Glutamatergic neuron (in vitro differentiated cells): Measurements from ENCODE around the gene TKT. TPM values are rescaled to one million over a fixed set of nuclear protein-coding genes. Genes with fewer than 3 reads are reported as not detected.

Experiments
- DNase-seq: peaks from one replicate; pipeline ENCODE4 v3.0.0; 2022
- H3K27ac Mint-ChIP-seq: one replicate; pipeline ENCODE4 v1.8.0; 2020; ENCODE audit warnings: mild to moderate bottlenecking, mixed read lengths, inconsistent platforms; ENCODE audit not compliant: unreplicated experiment
- H3K27me3 Mint-ChIP-seq: one replicate; pipeline ENCODE4 v1.8.0; 2020; ENCODE audit warnings: mild to moderate bottlenecking, moderate library complexity, mixed read lengths, inconsistent platforms; ENCODE audit not compliant: unreplicated experiment
- H3K36me3 Mint-ChIP-seq: one replicate; pipeline ENCODE4 v1.8.0; 2020; ENCODE audit warnings: mild to moderate bottlenecking, mixed read lengths, inconsistent platforms; ENCODE audit not compliant: unreplicated experiment
- H3K4me1 Mint-ChIP-seq: one replicate; pipeline ENCODE4 v1.8.0; 2020; ENCODE audit warnings: mild to moderate bottlenecking, low read depth, mixed read lengths, inconsistent platforms; ENCODE audit not compliant: unreplicated experiment
- H3K4me3 Mint-ChIP-seq: one replicate; pipeline ENCODE4 v1.8.0; 2020; ENCODE audit warnings: mild to moderate bottlenecking, mixed read lengths, inconsistent platforms; ENCODE audit not compliant: unreplicated experiment
- H3K9me3 Mint-ChIP-seq: one replicate; pipeline ENCODE4 v1.8.0; 2020; ENCODE audit warnings: mild to moderate bottlenecking, moderate library complexity, mixed read lengths, inconsistent platforms; ENCODE audit not compliant: unreplicated experiment
- total RNA-seq: library from RNA; stranded (reverse); fragmentation: NEBNext Ultra II Directional; extraction: Animal tissue kit (Norgen Biotek cat#: 25700); gene quantifications from one replicate; pipeline ENCODE4 v1.2.1, GENCODE V29; 2021; ENCODE audit not compliant: unreplicated experiment
- TF ChIP-seq, protein P1 (sequence below): fragments of 200-600 bp; sonication (generic); IDR thresholded peaks from one replicate; pipeline ENCODE4 v1.5.0; 2021; ENCODE audit not compliant: partially characterized antibody, unreplicated experiment

Gene TKT
- total RNA-seq, 1 donor from 2014 or later: 265 TPM

DNA sequence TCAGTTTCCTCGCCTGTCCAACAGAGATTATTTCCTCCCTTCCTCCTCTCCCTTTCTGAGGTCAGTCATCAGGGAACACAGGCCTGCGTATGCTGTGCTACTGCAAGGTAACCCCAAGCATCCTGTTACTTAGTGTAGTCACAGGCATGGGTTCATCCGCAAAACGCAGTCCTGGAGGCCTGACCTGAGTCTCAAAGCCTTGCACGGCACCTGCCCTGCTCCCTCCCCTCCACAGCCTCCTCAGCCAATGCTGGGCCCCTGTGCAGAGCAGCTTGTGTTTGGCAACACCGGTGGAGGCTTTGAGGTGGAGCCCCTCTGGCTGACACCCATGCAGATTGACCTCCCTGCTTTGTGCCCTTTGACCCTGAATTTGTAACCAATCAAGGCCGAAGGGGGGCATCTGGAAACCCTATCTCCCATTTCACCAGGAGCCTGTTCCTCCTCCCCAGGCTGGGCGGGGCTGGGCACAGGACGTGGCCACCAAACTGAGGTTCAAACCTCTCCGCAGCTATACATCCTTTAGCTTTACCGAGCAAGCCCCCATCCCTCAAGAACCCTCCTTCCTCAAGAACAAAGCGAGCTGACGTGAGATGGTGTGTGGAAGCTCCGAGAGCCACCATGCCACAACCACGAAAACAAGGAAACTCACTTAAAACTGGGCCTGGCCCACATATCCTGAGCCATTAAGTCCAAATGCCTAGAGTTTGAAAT is 21.5 kb downstream of the TKT start:
- Mint-ChIP-seq H3K4me3 (no peak overlapping the region), H3K9me3 (peaks cover 12% of the 10 kb centered on the region), H3K27me3 (peaks cover 6% of the 10 kb centered on the region), H3K36me3 (peaks cover 3% of the 10 kb centered on the region), H3K4me1 (peaks cover 2% of the 10 kb centered on the region), H3K27ac (peak overlapping the region; percentile 38)
- no peak for DNase-seq
- TF ChIP-seq, protein P1, sequence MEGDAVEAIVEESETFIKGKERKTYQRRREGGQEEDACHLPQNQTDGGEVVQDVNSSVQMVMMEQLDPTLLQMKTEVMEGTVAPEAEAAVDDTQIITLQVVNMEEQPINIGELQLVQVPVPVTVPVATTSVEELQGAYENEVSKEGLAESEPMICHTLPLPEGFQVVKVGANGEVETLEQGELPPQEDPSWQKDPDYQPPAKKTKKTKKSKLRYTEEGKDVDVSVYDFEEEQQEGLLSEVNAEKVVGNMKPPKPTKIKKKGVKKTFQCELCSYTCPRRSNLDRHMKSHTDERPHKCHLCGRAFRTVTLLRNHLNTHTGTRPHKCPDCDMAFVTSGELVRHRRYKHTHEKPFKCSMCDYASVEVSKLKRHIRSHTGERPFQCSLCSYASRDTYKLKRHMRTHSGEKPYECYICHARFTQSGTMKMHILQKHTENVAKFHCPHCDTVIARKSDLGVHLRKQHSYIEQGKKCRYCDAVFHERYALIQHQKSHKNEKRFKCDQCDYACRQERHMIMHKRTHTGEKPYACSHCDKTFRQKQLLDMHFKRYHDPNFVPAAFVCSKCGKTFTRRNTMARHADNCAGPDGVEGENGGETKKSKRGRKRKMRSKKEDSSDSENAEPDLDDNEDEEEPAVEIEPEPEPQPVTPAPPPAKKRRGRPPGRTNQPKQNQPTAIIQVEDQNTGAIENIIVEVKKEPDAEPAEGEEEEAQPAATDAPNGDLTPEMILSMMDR: no peak

DNA sequence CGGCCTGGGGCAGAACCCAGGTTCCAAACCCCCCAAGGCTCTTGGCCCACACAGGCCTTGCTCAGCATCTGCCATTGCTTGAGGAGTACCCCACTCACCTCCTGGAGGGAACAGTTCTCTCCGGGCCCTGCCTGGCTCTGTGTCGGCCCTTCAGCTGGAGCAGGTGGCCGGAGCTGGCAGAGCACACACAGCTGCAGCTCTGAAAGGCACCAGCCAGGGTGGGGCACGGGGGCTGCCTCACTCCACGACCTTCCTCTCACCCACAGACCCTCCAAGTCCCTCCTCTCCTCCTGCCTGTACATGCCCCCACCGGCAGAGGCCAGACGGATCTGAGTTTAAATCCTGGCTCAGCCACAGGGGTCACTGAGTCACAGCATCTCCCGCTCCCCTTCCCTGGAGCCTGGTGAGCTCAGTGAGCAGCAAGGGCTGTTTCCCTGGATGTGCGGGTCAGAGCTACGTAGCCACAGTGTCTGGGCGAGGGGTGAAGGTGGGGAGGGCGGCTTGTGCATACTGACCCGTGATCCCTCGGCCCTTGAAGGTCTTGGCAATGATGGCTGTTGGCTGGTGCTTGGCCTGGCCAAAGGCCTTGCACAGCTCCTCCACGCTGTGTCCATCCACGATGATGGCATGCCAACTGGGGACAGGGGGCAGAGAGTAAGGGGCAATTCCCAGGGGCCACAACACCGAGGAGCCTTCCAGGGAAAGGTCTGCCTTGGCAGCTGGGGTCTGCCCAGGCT is 23.0 kb downstream of the TKT start:
- Mint-ChIP-seq H3K27me3 (peaks cover 6% of the 10 kb centered on the region), H3K4me1 (peaks cover 2% of the 10 kb centered on the region), H3K4me3 (no peak overlapping the region), H3K27ac (no peak overlapping the region), H3K36me3 (peaks cover 3% of the 10 kb centered on the region), H3K9me3 (peaks cover 12% of the 10 kb centered on the region)
- no peak for DNase-seq
- TF ChIP-seq, protein P1: no peak

DNA sequence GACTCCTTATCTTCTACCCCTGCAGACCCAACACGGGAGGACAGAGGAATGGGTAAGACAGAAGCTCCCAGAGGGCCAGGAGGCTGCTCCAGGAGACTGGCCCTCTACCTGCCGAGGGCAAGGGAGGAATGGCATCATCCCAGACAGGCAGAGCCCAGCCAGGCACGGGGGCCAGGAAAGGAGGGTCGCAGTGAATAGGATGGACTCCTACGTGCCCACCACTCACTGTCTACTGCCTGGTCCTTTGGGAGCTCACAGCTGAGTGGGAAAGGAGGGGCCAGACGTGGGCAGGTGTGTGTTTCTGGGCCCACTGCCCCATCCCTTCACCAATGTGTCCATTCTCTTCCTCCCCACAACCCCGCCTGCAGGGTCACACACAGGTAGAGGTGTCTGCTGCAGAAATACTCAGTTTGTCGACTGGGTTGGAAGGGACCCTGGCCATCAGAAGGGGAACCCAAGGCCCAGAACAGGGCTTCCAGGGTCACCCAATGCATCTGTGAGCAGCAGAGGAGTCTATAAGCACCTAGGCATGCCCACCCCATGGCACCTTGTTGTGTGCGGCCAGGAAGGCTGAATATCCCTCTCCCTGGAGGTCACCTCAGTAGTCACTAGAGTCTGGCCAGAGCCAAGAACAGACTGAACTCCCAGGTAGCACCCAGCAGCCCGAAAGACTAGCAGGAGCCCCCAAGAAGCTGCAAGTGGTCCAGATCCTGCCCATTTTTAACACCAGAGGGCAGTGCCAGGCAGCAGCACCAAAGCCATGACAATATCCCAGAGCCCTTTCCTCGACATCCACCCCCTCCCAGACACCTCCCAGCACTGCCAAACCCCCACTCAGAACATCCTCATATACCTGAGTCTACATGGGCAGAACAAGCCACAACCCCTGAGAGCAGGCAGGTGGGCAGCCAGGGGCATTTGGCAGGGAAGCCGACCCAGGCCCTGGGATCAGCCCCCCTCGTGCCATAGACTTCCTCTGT is 24.0 kb downstream of the TKT start:
- no peak overlapping the region for H3K27ac Mint-ChIP-seq
- H3K36me3 Mint-ChIP-seq: peaks cover 3% of the 10 kb centered on the region
- no peak for DNase-seq
- peaks cover 6% of the 10 kb centered on the region for H3K4me1 Mint-ChIP-seq
- peaks cover 12% of the 10 kb centered on the region for H3K9me3 Mint-ChIP-seq
- H3K27me3 Mint-ChIP-seq: peaks cover 6% of the 10 kb centered on the region
- no peak overlapping the region for H3K4me3 Mint-ChIP-seq
- TF ChIP-seq, protein P1: no peak

DNA sequence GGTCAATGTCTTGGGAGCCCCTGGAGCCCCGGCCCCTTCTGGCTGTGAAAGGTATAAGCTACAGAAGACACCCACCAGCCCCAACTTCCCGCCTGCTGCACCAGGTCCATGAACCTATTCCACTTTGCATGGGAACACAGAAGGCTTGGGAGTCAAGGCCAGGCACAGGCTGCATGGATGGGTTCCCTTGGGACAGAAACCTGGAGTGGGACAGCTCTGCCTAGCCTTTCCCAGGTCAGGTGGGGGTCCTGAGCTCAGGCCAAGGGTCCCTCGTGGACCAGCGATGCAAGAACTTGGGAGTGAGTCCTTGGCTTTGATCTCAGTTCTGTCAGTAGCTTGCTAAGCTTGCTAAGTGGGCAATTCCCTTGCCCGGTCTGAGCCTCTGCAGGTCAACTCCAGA is 25.0 kb downstream of the TKT start:
- Mint-ChIP-seq H3K27me3 (peaks cover 4% of the 10 kb centered on the region), H3K4me3 (no peak overlapping the region), H3K27ac (no peak overlapping the region), H3K4me1 (peaks cover 6% of the 10 kb centered on the region), H3K9me3 (peaks cover 12% of the 10 kb centered on the region), H3K36me3 (peaks cover 3% of the 10 kb centered on the region)
- TF ChIP-seq, protein P1: no peak
- no peak for DNase-seq
